Fibroblast of peridontal ligament (primary cell): ENCODE measurements around the gene SLCO4A1.
"Not testable (repeated sequence)": the region's sequence is repeated elsewhere in the genome, so short reads cannot be mapped to it uniquely, and the experiment has no call there.

Experiments
- DNase-seq: peaks from one replicate; pipeline ENCODE4 v3.0.0-alpha.2; 2010; ENCODE audit errors: extremely low read depth

Gene SLCO4A1

GRCh38 chr20:62623488-62624324 lies 18.6 kb upstream of the SLCO4A1 start:
- DNase-seq = peak; percentile 45

- no peak for DNase-seq
Observed at GRCh38 chr20:62624325-62624690, 18.0 kb upstream of the SLCO4A1 start.

GRCh38 chr20:62624719-62625453 lies 17.4 kb upstream of the SLCO4A1 start:
- DNase-seq = no peak

DNA sequence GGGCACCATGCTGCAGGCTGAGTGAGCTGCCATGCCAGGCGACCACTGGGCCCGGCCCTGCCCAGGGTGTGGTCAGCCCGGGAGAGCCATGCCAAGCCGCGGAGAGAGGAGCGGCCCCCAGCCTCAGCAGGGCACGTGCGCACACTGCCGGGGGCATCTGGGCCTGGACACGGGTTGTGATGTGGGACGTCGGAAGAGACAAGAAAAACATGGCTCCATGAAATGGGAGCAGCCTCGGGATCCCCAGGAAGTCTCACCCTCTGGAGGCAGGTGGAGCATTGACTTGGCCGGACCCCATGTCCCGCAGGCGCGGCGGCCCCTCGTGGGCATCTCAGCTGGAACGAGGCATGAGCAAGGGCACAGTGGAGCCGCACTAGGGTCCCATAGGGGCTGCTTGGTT lies 16.8 kb upstream of the SLCO4A1 start:
- no peak for DNase-seq

DNA sequence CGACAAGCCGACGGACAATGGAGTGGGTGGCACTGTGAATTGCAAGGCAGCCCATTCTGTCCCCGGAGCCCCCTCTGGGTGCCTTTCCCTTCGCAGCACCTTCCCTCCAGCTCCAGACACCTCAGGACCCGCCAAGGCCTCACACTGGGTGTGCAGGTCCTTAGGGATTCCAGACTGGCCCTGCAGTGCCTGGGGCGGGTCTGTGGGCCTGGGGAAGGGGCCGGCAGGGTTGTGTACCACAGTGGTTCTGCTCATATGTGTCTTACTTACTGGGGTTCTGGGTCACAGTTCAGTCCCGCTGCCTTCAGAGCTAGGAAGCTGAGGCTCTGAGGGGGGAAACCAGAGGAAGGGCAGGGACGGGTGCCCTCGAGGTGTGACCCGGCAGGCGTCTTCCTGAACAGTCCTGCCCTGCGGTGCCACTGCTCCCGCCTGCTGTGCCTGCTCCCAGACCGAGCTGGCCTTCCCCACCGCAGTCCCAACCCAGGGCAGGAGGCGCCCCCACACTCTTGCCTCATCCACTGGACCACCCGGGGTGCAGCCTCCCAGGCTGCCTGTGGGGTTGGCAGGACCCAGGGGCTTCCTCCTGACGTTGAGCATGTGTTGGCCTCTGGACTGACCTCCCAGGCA lies 16.3 kb upstream of the SLCO4A1 start:
- DNase-seq = no peak

- not testable (repeated sequence) for DNase-seq
Observed at GRCh38 chr20:62627425-62627824, 14.9 kb upstream of the SLCO4A1 start.

- peak; percentile 33 for DNase-seq
Observed at GRCh38 chr20:62627901-62628612, 14.2 kb upstream of the SLCO4A1 start.

DNA sequence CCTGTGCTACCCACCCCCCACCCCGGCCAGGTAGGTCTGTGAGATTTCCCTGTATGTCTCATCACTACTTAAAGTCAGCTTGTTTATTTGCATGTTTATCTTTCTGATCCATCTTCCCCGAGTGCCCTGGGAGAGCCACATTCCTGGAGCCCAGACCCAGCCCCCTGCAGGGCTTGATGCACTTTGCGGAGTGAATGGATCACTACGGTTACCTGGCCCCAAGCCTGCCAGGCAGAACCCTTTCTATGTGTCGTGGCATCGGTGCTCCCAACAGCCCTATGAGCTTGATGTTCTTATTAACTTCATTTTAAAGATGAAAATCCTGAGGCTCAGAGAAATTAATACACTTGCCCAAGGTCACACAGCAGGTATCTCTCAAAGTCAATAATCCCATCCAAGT lies 13.6 kb upstream of the SLCO4A1 start:
- no peak for DNase-seq

DNA sequence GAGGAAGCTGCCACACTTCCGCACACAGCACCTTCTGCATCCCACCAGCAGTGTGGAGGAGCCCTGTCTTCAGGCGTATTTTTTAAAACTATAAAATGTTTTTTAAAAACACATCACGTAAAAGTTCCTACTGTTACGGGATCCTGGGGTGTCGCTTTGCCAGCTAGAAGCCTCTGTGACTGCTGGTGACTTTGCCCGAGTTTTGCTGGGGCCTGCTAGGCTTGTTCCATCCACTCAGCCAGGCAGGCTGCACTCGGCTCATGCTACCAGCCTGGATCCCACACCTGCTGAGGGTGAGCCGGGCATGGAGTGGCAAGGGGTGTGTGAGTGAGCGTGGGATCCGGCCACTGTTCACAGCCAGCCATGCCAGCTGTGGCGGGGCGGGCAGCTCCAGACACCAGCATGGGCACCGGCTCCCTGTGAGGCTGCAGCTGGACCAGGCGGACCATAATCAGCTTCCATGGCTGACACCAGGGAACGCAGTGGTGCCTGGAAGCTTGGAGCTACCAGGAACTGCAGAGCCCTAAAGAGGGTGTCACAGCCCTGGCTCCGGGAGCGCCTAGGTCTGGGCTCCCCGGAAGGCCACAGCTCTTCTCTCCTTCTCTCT lies 12.3 kb upstream of the SLCO4A1 start:
- DNase-seq = no peak

GRCh38 chr20:62631336-62632308 lies 10.7 kb upstream of the SLCO4A1 start:
- DNase-seq = no peak

DNA sequence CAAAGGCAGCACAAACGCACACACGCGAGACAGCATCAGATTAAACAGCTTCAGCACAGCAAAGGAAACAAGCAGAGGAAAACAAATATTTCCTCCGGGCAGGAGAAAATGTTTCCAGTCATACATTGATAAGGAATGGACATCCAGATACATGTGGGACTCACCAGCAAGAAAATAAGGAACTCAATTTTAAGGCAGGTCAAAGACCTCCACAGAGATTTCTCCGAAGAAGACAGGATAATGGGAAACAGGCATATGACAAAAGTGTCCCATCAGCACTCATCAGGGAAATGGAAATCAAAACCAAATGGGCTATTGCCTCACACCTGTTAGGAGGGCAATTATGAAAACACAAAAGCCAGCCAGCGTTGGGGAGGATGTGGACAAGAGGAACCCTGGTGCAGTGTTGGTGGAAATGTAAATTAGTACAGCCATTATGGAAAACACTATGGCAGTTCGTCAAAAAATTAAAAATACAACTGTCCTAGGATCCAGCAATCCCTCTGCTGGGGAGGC lies 9.7 kb upstream of the SLCO4A1 start:
- no peak for DNase-seq

DNA sequence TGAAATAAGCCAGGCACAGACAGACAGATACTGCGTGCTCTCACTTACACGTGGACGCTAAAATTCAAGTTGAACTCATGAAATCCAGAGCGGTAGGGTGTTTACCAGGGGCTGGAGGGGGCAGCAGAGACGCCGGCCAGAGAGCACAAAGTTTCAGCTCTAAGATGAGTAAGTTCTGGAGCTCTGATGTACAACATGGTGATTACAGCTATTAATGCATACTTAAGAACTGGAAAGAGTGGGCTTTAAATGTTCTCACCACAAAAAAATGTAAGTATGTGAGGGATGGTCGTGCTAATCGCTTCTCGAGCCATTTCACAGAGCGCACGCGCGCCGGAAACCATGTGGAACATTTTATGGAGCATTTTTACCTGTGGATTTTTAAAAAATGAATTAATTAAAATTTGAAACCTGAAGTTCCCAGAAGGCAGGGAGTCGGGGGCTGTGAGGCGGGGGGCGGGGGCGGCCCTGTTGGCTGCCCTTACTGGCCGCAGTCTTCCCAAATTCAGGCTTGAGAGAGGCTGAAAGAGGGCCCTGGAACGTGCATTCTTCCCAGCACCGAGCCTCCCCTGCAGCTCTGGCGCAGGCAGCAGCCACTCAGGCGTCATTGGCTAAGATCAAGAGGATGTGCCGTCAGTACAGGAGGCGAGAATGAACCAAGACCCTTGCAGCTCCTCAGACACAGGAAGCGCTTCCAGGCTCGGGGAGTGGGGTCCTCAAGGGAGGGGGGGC lies 8.5 kb upstream of the SLCO4A1 start:
- no peak for DNase-seq

GRCh38 chr20:62634330-62634967 lies 7.9 kb upstream of the SLCO4A1 start:
- DNase-seq = no peak

DNA sequence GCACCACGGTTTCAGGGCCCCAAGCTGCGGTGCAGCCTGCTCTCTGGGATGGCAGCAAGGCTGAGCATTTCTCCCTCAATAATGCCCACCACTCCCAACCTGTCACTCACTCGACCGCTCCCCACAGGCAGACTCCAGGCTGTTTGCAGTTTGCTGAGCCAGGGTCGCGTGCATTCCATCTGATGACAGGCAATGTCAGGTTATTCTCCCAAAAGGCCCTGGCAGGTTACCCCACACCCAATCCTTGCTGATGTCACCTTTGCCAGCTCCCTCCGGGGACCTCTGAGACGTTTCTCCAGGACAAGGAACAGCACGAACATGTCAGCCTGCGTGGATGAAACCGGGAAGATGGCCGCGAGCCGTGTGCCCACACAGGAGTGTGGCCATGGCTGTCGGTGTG lies 7.1 kb upstream of the SLCO4A1 start:
- no peak for DNase-seq

DNA sequence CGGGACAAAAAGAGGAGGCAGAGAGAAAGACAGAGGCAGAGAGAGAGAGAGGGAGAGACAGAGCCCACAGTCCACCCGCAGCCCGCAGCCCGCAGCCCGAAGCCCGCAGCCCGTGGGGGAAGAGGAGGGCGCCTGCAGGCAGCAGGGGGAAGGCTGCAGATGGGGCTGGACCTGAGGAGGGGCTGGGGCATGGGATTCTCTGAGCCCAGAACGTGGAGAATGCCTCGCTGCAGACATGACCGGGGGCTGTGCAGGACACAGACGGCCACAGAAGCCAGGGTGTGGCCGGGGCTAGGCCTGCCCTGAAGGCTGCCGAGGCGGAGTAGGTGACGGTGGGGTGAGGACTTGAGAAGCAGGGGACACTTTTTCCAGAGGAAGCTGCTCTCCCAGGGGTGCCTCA lies 6.5 kb upstream of the SLCO4A1 start:
- DNase-seq = no peak

- DNase-seq = no peak
Observed at GRCh38 chr20:62636446-62636845, 5.9 kb upstream of the SLCO4A1 start.

- DNase-seq = no peak
Observed at GRCh38 chr20:62637110-62637509, 5.2 kb upstream of the SLCO4A1 start.

DNA sequence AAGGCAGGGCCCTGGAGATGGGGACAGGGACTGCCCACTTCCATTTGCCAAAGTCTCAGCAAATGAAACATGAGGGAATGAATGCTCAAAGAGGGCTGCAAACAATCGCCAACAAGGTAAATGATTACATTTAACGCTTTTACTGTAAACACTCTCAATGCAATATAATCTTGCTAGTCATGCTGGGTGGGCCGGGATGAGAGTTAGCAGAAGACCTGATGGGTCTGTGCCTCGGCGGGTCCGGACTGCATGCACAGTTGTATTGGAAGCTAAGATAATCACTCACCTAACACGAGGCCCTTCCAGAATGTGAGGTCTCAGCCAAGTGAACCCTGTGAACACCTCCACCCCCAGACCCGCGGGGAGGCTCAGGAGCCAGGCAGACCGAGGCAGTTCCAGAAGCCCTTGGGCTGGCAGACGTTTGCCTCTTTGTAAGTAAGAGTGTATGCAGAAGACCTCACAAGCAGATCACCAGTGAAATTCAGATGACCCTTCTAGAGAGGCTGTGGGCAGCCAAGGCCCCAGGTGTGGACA lies 4.7 kb upstream of the SLCO4A1 start:
- no peak for DNase-seq

- DNase-seq = no peak
Observed at GRCh38 chr20:62638055-62638570, 4.2 kb upstream of the SLCO4A1 start.
